ENCODE measurements around the gene LCAT.
A peak's percentile ranks its signal among the peaks of the same experiment; 100 is the strongest.

LCAT gene

GRCh38 chr16:67909056-67909742 is 34.7 kb downstream of the LCAT start:
- no peak for DNase-seq (ENCODE audit: low read depth)

GRCh38 chr16:67907397-67908180 is 36.3 kb downstream of the LCAT start:
- no peak for DNase-seq (ENCODE audit: low read depth)

- DNase-seq (ENCODE audit: low read depth): no peak
Measured at GRCh38 chr16:67902831-67903230, 41.1 kb downstream of the LCAT start.

GRCh38 chr16:67901734-67902133 is 42.2 kb downstream of the LCAT start:
- DNase-seq (ENCODE audit: low read depth): no peak

- DNase-seq (ENCODE audit: low read depth): no peak
Measured at GRCh38 chr16:67897231-67897630, 46.7 kb downstream of the LCAT start.

GRCh38 chr16:67893743-67894399 is 50.0 kb downstream of the LCAT start:
- no peak for DNase-seq (ENCODE audit: low read depth)

- peak; percentile 87 for DNase-seq (ENCODE audit: low read depth)
Measured at GRCh38 chr16:67892899-67893742, 50.8 kb downstream of the LCAT start, which contains the start of gene PSKH1. TSS of gene PSKH1 (plus strand) at chr16:67893254. CDS start at chr16:67908750, 15,496 bp downstream.

GRCh38 chr16:67892375-67892774 is 51.5 kb downstream of the LCAT start:
- DNase-seq (ENCODE audit: low read depth): no peak

Data from stimulated activated CD8-positive, alpha-beta memory T cell treated with anti-CD3 and anti-CD28 coated beads, Interleukin-7, amount 100 ng/mL, for 24 hours (primary cell).